ENCODE measurements around the gene NUP205. TPM values are rescaled to one million over a fixed set of nuclear protein-coding genes. Genes with fewer than 3 reads are reported as not detected.

The NUP205 gene
- polyA plus RNA-seq, 1 donor from 2014 or later: 32.3 TPM

DNA sequence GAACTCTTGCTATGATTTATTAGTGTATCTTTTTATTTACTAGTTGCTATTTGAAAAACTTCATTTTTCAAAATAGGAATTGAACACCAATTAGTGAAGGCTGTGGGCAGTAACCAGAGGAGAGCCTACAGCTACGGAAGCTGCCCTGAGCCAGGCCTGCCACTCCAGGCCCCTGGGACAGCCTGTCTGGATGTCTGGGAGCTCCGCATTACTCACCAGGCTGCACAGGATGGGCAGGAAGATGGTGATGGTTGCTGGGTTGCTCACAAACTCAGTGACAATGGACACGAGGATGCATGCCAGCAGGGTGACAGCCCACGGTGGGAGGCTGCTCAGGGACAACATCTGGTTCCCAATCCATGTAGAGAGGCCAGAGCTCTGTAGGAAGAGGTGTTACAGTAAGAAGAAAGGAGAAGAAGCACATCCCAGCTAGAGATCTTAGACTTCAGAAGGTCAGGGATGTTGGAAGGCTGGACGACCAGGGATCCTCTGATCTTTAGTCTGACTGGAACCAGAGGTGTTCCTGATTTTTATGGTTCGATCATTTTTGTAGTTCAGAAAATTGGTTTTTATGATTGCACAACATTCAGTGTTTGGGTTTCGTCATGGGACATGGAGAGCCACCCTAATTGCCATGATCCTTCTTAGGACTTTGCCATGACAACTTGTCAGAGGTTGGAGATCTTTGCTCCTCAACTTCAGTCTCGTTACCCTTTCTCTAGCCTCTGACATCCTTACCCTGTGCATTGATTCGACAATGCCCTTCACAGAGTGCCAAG lies 127.8 kb downstream of the NUP205 start:
- H3K9ac ChIP-seq (ENCODE audit: low read length): no peak overlapping the region
- H3K9me2 ChIP-seq (ENCODE audit: insufficient read depth, low read length): no peaks in the 10 kb centered on the region
- H3K36me3 ChIP-seq (ENCODE audit: insufficient read depth, low read length): no peaks in the 10 kb centered on the region
- H3K4me3 ChIP-seq (ENCODE audit: low read length): no peak overlapping the region
- no peaks in the 10 kb centered on the region for H3F3A ChIP-seq (ENCODE audit: insufficient read depth, low read length, poor library complexity, severe bottlenecking)
- TF ChIP-seq TAF1 (IDR thresholded peaks at IDR 0.05; ENCODE audit: low read depth) (no peak), POLR2AphosphoS5 (IDR thresholded peaks at IDR 0.05) (no peak)
- TF ChIP-seq, protein P1, sequence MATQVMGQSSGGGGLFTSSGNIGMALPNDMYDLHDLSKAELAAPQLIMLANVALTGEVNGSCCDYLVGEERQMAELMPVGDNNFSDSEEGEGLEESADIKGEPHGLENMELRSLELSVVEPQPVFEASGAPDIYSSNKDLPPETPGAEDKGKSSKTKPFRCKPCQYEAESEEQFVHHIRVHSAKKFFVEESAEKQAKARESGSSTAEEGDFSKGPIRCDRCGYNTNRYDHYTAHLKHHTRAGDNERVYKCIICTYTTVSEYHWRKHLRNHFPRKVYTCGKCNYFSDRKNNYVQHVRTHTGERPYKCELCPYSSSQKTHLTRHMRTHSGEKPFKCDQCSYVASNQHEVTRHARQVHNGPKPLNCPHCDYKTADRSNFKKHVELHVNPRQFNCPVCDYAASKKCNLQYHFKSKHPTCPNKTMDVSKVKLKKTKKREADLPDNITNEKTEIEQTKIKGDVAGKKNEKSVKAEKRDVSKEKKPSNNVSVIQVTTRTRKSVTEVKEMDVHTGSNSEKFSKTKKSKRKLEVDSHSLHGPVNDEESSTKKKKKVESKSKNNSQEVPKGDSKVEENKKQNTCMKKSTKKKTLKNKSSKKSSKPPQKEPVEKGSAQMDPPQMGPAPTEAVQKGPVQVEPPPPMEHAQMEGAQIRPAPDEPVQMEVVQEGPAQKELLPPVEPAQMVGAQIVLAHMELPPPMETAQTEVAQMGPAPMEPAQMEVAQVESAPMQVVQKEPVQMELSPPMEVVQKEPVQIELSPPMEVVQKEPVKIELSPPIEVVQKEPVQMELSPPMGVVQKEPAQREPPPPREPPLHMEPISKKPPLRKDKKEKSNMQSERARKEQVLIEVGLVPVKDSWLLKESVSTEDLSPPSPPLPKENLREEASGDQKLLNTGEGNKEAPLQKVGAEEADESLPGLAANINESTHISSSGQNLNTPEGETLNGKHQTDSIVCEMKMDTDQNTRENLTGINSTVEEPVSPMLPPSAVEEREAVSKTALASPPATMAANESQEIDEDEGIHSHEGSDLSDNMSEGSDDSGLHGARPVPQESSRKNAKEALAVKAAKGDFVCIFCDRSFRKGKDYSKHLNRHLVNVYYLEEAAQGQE (IDR thresholded peaks at IDR 0.05; ENCODE audit: borderline replicate concordance): no peak
- H3K4me2 ChIP-seq (ENCODE audit: low read length): no peak overlapping the region
- H4K20me1 ChIP-seq (ENCODE audit: insufficient read depth): no peaks in the 10 kb centered on the region
- H3K9me3 ChIP-seq (ENCODE audit: low read length): no peaks in the 10 kb centered on the region
- H3K79me2 ChIP-seq (replicated peaks; ENCODE audit: insufficient read depth, low read length): no peaks in the 10 kb centered on the region
- no peak overlapping the region for H2AFZ ChIP-seq (ENCODE audit: low read depth, low read length)
- H3K27me3 ChIP-seq (ENCODE audit: insufficient read depth, low read depth, low read length): no peaks in the 10 kb centered on the region
- no peak overlapping the region for H3K27ac ChIP-seq (ENCODE audit: low read length)

DNA sequence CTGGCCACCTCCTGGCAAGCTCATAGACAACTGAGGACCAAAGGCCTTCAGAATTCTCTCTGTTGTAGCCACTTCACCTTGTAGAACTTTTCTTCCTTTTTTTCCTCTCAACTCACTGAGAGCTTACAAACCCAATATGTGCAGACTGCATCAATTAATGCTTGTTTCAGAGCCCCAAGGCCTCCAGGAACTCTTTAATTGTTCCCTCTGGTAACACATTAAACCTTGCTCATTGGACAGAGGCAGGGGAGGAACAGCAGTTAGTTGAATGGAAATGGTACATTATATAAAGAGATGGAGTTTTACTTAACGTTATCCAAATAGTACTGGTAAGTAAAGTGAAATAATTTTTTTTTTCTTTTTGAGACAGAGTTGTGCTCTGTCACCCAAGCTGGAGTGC lies 129.7 kb downstream of the NUP205 start:
- Histone ChIP-seq H3K79me2 (replicated peaks; ENCODE audit: insufficient read depth, low read length) (no peaks in the 10 kb centered on the region), H3K36me3 (ENCODE audit: insufficient read depth, low read length) (no peaks in the 10 kb centered on the region), H3K9me3 (ENCODE audit: low read length) (no peaks in the 10 kb centered on the region), H3K4me3 (ENCODE audit: low read length) (no peak overlapping the region), H3K4me2 (ENCODE audit: low read length) (no peak overlapping the region), H3F3A (ENCODE audit: insufficient read depth, low read length, poor library complexity, severe bottlenecking) (no peaks in the 10 kb centered on the region), H3K27me3 (ENCODE audit: insufficient read depth, low read depth, low read length) (no peaks in the 10 kb centered on the region), H3K27ac (ENCODE audit: low read length) (no peak overlapping the region), H2AFZ (ENCODE audit: low read depth, low read length) (no peak overlapping the region), H3K9ac (ENCODE audit: low read length) (no peak overlapping the region), H4K20me1 (ENCODE audit: insufficient read depth) (no peaks in the 10 kb centered on the region), H3K9me2 (ENCODE audit: insufficient read depth, low read length) (no peaks in the 10 kb centered on the region)
- TF ChIP-seq TAF1 (IDR thresholded peaks at IDR 0.05; ENCODE audit: low read depth): no peak
- TF ChIP-seq SMC3 (conservative IDR thresholded peaks at IDR 0.05; ENCODE audit: poor library complexity): no peak
- TF ChIP-seq MXI1 (conservative IDR thresholded peaks at IDR 0.05; ENCODE audit: poor library complexity, severe bottlenecking): no peak
- TF ChIP-seq, protein P2, sequence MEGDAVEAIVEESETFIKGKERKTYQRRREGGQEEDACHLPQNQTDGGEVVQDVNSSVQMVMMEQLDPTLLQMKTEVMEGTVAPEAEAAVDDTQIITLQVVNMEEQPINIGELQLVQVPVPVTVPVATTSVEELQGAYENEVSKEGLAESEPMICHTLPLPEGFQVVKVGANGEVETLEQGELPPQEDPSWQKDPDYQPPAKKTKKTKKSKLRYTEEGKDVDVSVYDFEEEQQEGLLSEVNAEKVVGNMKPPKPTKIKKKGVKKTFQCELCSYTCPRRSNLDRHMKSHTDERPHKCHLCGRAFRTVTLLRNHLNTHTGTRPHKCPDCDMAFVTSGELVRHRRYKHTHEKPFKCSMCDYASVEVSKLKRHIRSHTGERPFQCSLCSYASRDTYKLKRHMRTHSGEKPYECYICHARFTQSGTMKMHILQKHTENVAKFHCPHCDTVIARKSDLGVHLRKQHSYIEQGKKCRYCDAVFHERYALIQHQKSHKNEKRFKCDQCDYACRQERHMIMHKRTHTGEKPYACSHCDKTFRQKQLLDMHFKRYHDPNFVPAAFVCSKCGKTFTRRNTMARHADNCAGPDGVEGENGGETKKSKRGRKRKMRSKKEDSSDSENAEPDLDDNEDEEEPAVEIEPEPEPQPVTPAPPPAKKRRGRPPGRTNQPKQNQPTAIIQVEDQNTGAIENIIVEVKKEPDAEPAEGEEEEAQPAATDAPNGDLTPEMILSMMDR (IDR thresholded peaks at IDR 0.05; ENCODE audit: poor library complexity, severe bottlenecking): no peak
- no peak for TF ChIP-seq EP300 (conservative IDR thresholded peaks at IDR 0.05; ENCODE audit: poor library complexity, severe bottlenecking)
- TF ChIP-seq POLR2AphosphoS5 (IDR thresholded peaks at IDR 0.05): no peak
- no peak for TF ChIP-seq RAD21 (conservative IDR thresholded peaks at IDR 0.05)
- TF ChIP-seq, protein P1 (IDR thresholded peaks at IDR 0.05; ENCODE audit: borderline replicate concordance): no peak
- no peak for TF ChIP-seq EZH2 (IDR thresholded peaks at IDR 0.05; ENCODE audit: borderline replicate concordance, insufficient read depth, low read length, poor library complexity, severe bottlenecking)
